ENCODE data around the gene CPNE4. TPM values are rescaled to one million over a fixed set of nuclear protein-coding genes. Genes with fewer than 3 reads are reported as not detected.

The CPNE4 gene
- total RNA-seq, 2 donors from 2014 or later = not detected

DNA sequence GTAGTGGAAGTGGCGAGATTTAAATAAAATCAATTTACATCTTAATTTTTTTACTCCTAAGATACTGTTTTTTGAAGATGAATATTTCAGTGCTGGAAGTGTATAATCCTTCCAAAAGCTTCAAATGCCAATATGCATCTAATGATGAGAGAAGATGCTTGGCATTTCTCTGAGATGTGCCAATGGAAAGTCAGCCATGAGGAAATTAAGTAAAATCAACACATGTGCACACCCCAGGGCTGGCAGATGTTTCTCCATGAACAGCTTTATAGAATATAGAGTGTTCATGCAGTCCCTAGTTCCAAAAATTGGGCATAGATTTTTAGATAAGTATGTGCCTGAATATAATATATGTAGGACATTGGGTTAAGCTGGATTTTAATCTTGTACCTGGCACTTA lies 90.1 kb downstream of the CPNE4 start:
- Histone ChIP-seq H3K27ac (no peak overlapping the region), H3K9me3 (no peaks in the 10 kb centered on the region), H3K4me3 (no peak overlapping the region), H3K36me3 (replicated peaks in 1 of 2; ENCODE audit: insufficient read depth in 1 of 2, low read depth in 2 of 2) (no peaks in the 10 kb centered on the region), H3K4me1 (no peaks in the 10 kb centered on the region), H3K27me3 (no peaks in the 10 kb centered on the region)
- TF ChIP-seq, protein P1, sequence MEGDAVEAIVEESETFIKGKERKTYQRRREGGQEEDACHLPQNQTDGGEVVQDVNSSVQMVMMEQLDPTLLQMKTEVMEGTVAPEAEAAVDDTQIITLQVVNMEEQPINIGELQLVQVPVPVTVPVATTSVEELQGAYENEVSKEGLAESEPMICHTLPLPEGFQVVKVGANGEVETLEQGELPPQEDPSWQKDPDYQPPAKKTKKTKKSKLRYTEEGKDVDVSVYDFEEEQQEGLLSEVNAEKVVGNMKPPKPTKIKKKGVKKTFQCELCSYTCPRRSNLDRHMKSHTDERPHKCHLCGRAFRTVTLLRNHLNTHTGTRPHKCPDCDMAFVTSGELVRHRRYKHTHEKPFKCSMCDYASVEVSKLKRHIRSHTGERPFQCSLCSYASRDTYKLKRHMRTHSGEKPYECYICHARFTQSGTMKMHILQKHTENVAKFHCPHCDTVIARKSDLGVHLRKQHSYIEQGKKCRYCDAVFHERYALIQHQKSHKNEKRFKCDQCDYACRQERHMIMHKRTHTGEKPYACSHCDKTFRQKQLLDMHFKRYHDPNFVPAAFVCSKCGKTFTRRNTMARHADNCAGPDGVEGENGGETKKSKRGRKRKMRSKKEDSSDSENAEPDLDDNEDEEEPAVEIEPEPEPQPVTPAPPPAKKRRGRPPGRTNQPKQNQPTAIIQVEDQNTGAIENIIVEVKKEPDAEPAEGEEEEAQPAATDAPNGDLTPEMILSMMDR (IDR thresholded peaks at IDR 0.05) = no peak
- no peak for TF ChIP-seq POLR2A (IDR thresholded peaks at IDR 0.05)
- ATAC-seq = no peak
- 77 to 84% methylated on average over 1 of the region's 1 CpG for WGBS, 2 donors
- intact Hi-C loops (cut with DNase I) = no loop called here
- DNase-seq = no peak

DNA sequence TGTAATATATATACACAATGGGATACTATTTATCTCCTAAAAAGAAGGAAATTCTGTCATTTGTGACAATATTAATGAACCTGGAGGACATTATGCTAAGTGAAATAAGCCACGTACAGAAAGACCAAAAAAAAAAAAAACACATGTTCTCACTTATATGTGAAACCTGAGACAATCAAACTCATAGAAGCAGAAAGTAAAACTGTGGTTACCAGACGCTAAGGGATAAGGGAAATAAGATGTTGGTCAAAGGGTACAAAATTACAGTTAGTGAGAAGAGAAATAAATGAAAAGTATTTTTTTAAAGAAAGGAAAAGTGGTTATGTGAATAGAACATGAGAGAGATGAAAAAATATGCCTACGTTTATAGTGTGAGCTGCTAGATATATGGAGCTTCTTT lies 101.1 kb downstream of the CPNE4 start:
- intact Hi-C loops (cut with DNase I) = no loop called here
- Histone ChIP-seq H3K36me3 (replicated peaks in 1 of 2; ENCODE audit: insufficient read depth in 1 of 2, low read depth in 2 of 2) (no peaks in the 10 kb centered on the region), H3K27me3 (no peaks in the 10 kb centered on the region), H3K4me1 (no peaks in the 10 kb centered on the region), H3K4me3 (no peak overlapping the region), H3K27ac (no peak overlapping the region), H3K9me3 (no peaks in the 10 kb centered on the region)
- TF ChIP-seq, protein P1 (IDR thresholded peaks at IDR 0.05) = no peak
- TF ChIP-seq POLR2A (IDR thresholded peaks at IDR 0.05) = no peak
- WGBS, 2 donors = 32 to 45% methylated on average over 3 of the region's 3 CpGs
- ATAC-seq (no peak), DNase-seq (no peak)

DNA sequence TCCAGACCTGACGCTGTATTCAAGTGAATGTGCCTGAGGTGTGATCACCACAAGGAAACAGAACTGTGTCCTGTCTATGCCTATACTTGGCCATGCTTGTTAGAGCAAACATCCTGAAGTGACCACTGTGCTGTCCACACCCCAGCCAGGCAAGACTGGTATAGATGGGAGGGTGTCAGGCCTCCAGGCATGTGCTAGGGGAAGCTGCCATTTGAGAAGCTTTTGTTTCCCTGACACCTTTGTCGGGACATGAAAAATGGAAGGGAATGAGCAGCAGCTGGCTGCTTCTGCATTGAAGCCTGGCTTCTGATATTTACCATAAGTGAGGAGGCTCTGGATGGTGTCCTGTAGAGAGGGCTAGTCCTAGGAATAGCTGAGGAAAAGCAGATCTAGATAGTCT lies 106.2 kb downstream of the CPNE4 start:
- Histone ChIP-seq H3K4me3 (no peak overlapping the region), H3K4me1 (no peaks in the 10 kb centered on the region), H3K27ac (no peak overlapping the region), H3K36me3 (replicated peaks in 1 of 2; ENCODE audit: insufficient read depth in 1 of 2, low read depth in 2 of 2) (no peaks in the 10 kb centered on the region), H3K9me3 (no peaks in the 10 kb centered on the region), H3K27me3 (no peaks in the 10 kb centered on the region)
- DNase-seq (no peak), ATAC-seq (no peak)
- intact Hi-C loops (cut with DNase I) = no loop called here
- TF ChIP-seq, protein P1 (IDR thresholded peaks at IDR 0.05) = no peak
- no peak for TF ChIP-seq POLR2A (IDR thresholded peaks at IDR 0.05)
- 49 to 73% methylated on average over 2 of the region's 2 CpGs for WGBS, 2 donors

DNA sequence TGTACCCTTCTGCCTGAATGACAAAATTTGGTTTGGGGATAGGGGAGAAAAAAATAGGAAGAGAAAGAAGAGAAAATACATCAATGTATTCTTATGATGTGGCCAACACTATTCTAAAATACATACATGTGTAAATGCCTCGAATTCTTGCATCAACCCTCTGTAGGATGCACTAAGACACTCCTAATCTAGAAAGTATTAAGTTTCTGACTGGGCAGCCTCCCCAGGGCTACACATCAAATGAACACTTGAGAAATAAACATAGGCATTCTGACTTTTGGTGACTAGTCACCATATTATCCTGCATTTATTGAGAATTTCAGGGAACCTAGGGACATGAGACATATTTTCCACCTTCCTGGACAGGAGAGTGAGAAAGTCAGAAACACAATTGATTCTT lies 109.2 kb downstream of the CPNE4 start:
- H3K27ac ChIP-seq = no peak overlapping the region
- intact Hi-C loops (cut with DNase I) = no loop called here
- H3K9me3 ChIP-seq = no peaks in the 10 kb centered on the region
- ATAC-seq = no peak
- no peak for DNase-seq
- no peaks in the 10 kb centered on the region for H3K36me3 ChIP-seq (replicated peaks in 1 of 2; ENCODE audit: insufficient read depth in 1 of 2, low read depth in 2 of 2)
- no peaks in the 10 kb centered on the region for H3K4me1 ChIP-seq
- H3K27me3 ChIP-seq = no peaks in the 10 kb centered on the region
- TF ChIP-seq POLR2A (IDR thresholded peaks at IDR 0.05) = no peak
- TF ChIP-seq, protein P1 (IDR thresholded peaks at IDR 0.05) = no peak
- no peak overlapping the region for H3K4me3 ChIP-seq
- 19 to 45% methylated on average over 1 of the region's 1 CpG for WGBS, 2 donors

DNA sequence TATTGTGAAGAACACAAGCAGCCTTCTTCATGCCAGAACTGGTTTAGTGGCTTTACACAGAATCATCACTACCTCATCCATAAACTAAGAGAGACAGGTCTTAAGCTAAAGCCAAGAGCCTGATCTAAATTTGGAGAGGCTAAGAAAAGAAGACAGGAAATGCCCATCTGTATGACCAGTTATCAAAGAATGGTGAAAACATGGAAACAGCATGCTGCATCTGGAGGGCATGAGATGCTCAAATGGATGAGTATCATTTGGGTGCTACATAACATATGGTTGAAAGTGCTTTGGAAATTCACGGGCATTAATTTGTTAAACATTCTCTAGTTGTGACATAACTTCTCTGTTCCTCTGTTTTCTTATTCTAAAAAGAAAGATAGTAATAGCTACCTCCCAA lies 112.5 kb downstream of the CPNE4 start:
- Histone ChIP-seq H3K9me3 (no peaks in the 10 kb centered on the region), H3K4me1 (no peaks in the 10 kb centered on the region), H3K36me3 (replicated peaks in 1 of 2; ENCODE audit: insufficient read depth in 1 of 2, low read depth in 2 of 2) (no peaks in the 10 kb centered on the region), H3K27ac (no peak overlapping the region), H3K4me3 (no peak overlapping the region), H3K27me3 (no peaks in the 10 kb centered on the region)
- intact Hi-C loops (cut with DNase I) = no loop called here
- TF ChIP-seq, protein P1 (IDR thresholded peaks at IDR 0.05) = no peak
- no peak for TF ChIP-seq POLR2A (IDR thresholded peaks at IDR 0.05)
- no peak for ATAC-seq
- WGBS, 2 donors = 68 to 74% methylated on average over 1 of the region's 1 CpG
- DNase-seq = no peak

All from body of pancreas (tissue), 4 donors.